HepG2 (cell line): ENCODE results near the gene CORO7. TPM values are rescaled to one million over a fixed set of nuclear protein-coding genes. Genes with fewer than 3 reads are reported as not detected.

Experiments
- ATF7-NPFF ChIP-seq: sonication (generic); formaldehyde crosslinking; IDR thresholded peaks from 2 replicates; pipeline ENCODE4 v1.8.1; 2023; ENCODE audit warnings: mild to moderate bottlenecking, low read depth, missing genetic modification reagents, moderate library complexity
- CC2D1A ChIP-seq: sonication (generic); formaldehyde crosslinking; IDR thresholded peaks from 2 replicates; pipeline ENCODE4 v1.8.1; 2023; ENCODE audit warnings: mild to moderate bottlenecking, missing genetic modification reagents
- FOSL1 ChIP-seq: sonication (generic); formaldehyde crosslinking; IDR thresholded peaks from 2 replicates; pipeline ENCODE4 v1.9.0; 2021; ENCODE audit warnings: missing genetic modification reagents, borderline replicate concordance
- HHEX ChIP-seq: IDR thresholded peaks from 2 replicates; pipeline ENCODE4 v1.6.1; 2016; ENCODE audit warnings: control low read depth
- HNRNPL ChIP-seq: fragments of 200-400 bp; formaldehyde crosslinking; IDR thresholded peaks from 2 replicates; pipeline ENCODE4 v1.6.1; 2017; ENCODE audit warnings: mild to moderate bottlenecking, low read depth, low read length
- JUNB ChIP-seq: sonication (generic); formaldehyde crosslinking; IDR thresholded peaks from 2 replicates; pipeline ENCODE4 v1.8.0; 2022; ENCODE audit warnings: missing genetic modification reagents, mild to moderate bottlenecking, borderline replicate concordance
- KDM4B ChIP-seq: sonication (generic); formaldehyde crosslinking; IDR thresholded peaks from 2 replicates; pipeline ENCODE4 v1.4.0; 2020; ENCODE audit warnings: missing genetic modification reagents
- SAP130 ChIP-seq: IDR thresholded peaks from 2 replicates; pipeline ENCODE4 v1.6.1; 2016; ENCODE audit warnings: low read depth
- ZFX ChIP-seq: sonication (generic); formaldehyde crosslinking; IDR thresholded peaks from 2 replicates; pipeline ENCODE4 v1.4.0; 2020; ENCODE audit warnings: mild to moderate bottlenecking, low read depth, missing genetic modification reagents, moderate library complexity
- ZFY ChIP-seq: sonication (generic); formaldehyde crosslinking; IDR thresholded peaks from 2 replicates; pipeline ENCODE4 v1.4.0; 2020; ENCODE audit warnings: missing genetic modification reagents
- ZMYM2 ChIP-seq: sonication (generic); formaldehyde crosslinking; IDR thresholded peaks from 2 replicates; pipeline ENCODE4 v1.8.0; 2022; ENCODE audit warnings: mild to moderate bottlenecking, missing genetic modification reagents
- ZNF205 ChIP-seq: IDR thresholded peaks from 2 replicates; pipeline ENCODE4 v1.6.1; 2018; ENCODE audit warnings: missing biosample characterization, missing genetic modification reagents
- ZNF30 ChIP-seq: sonication (generic); formaldehyde crosslinking; IDR thresholded peaks from 2 replicates; pipeline ENCODE4 v1.5.0; 2020; ENCODE audit warnings: mild to moderate bottlenecking, missing genetic modification reagents
- ZNF720 ChIP-seq: sonication (generic); formaldehyde crosslinking; IDR thresholded peaks from 2 replicates; pipeline ENCODE4 v1.4.0; 2020; ENCODE audit warnings: missing genetic modification reagents
- ZSCAN31 ChIP-seq: sonication (generic); formaldehyde crosslinking; IDR thresholded peaks from 2 replicates; pipeline ENCODE4 v1.5.0; 2020; ENCODE audit warnings: low read depth, mild to moderate bottlenecking, missing genetic modification reagents
- polyA plus RNA-seq, 8 experiments: library from polyadenylated mRNA; depleted of rRNA in 3 of 8; stranded (reverse) in 7 of 8; unstranded in 1 of 8; fragments of >200 nt; fragmentation: Illumina TruSeq in 4 of 8; extraction: Trizol in 4 of 8; gene quantifications; 2 replicates each; pipeline versions ENCODE4 v1.2.1 to v1.2.3, GENCODE V29; 2011 to 2016; ENCODE audit warnings: low read depth in 4 of 8, missing spikeins in 1 of 8, mixed read lengths in 1 of 8; ENCODE audit not compliant: insufficient read depth in 1 of 8
- total RNA-seq, 5 experiments: library from RNA; depleted of rRNA; stranded (reverse); fragments of >200 nt; fragmentation: Illumina TruSeq; extraction: Trizol; gene quantifications; 2 replicates each; pipeline ENCODE4 v1.2.3, GENCODE V29; 2016; ENCODE audit warnings: low read depth in 1 of 5
- TF ChIP-seq, protein P1 (sequence below): sonication (generic); formaldehyde crosslinking; IDR thresholded peaks from 2 replicates; pipeline ENCODE4 v1.4.0; 2020; ENCODE audit warnings: missing genetic modification reagents
- TF ChIP-seq, protein P2 (sequence below): sonication (generic); formaldehyde crosslinking; IDR thresholded peaks from 2 replicates; pipeline ENCODE4; 2020; ENCODE audit warnings: missing genetic modification reagents, mild to moderate bottlenecking, borderline replicate concordance
- TF ChIP-seq, protein P3 (sequence below): sonication (generic); formaldehyde crosslinking; IDR thresholded peaks from 2 replicates; pipeline ENCODE4 v1.4.0; 2020; ENCODE audit warnings: mild to moderate bottlenecking, missing genetic modification reagents
- TF ChIP-seq, protein P4 (sequence below): sonication (generic); formaldehyde crosslinking; IDR thresholded peaks from 2 replicates; pipeline ENCODE4 v1.5.0; 2020; ENCODE audit warnings: mild to moderate bottlenecking, missing genetic modification reagents

The CORO7 gene
- total and polyA plus RNA-seq, 2 of the 13 experiments (the other 11 are each of a cell fraction or from before 2014, with no cell fraction given): 9.9 to 14.3 TPM

DNA sequence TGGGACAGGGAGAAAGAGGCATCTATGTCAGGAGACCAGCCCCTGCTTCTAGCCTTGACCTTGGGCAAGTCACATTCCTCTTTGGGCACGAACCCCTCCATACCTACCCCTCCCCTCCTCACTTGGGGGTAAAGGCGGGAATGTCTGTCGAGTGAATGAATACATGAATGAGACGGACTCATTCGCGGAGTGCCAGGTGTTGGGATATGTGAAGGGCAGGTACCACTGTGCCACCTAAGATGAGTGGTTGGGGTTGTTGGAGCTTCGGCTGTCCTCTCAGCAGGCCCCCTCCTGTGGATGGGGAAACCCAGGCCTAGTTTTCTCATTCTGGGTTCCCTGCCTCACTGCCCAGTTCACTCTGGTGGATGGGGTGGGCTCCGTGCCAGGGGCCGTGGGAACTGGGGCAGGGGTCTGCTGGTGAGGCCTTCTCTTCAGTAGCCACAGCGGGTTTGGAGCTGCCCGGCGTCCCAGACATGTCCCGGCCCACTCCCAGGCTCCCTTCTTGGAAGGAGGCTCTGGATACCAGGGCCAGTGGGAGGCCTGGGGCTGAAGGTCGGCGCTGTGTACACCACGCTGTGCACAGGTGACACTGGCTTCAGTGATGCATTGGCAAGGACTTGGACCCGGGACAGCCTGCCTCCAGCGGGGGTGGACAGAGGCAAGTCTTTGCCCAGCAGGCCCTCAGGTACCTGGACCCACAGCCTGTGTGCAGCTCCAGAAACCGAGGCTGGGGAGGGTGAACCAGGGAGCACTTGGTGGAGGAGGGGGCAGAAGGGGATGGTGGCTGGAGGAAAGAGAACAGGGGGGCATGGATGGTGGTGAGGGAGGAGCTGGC is 94.9 kb downstream of the CORO7 start (continued):
- TF ChIP-seq, protein P1, sequence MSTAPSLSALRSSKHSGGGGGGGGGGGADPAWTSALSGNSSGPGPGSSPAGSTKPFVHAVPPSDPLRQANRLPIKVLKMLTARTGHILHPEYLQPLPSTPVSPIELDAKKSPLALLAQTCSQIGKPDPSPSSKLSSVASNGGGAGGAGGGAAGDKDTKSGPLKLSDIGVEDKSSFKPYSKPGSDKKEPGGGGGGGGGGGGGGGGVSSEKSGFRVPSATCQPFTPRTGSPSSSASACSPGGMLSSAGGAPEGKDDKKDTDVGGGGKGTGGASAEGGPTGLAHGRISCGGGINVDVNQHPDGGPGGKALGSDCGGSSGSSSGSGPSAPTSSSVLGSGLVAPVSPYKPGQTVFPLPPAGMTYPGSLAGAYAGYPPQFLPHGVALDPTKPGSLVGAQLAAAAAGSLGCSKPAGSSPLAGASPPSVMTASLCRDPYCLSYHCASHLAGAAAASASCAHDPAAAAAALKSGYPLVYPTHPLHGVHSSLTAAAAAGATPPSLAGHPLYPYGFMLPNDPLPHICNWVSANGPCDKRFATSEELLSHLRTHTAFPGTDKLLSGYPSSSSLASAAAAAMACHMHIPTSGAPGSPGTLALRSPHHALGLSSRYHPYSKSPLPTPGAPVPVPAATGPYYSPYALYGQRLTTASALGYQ (CRISPR knock-in tag): no peak
- TF ChIP-seq HHEX (CRISPR knock-in tag): no peak
- TF ChIP-seq ATF7-NPFF: no peak
- TF ChIP-seq ZMYM2 (CRISPR knock-in tag): no peak
- TF ChIP-seq CC2D1A (CRISPR knock-in tag): no peak
- TF ChIP-seq ZFY: peak; percentile 28; the same call in 1 of the 2 replicates
- TF ChIP-seq, protein P2, sequence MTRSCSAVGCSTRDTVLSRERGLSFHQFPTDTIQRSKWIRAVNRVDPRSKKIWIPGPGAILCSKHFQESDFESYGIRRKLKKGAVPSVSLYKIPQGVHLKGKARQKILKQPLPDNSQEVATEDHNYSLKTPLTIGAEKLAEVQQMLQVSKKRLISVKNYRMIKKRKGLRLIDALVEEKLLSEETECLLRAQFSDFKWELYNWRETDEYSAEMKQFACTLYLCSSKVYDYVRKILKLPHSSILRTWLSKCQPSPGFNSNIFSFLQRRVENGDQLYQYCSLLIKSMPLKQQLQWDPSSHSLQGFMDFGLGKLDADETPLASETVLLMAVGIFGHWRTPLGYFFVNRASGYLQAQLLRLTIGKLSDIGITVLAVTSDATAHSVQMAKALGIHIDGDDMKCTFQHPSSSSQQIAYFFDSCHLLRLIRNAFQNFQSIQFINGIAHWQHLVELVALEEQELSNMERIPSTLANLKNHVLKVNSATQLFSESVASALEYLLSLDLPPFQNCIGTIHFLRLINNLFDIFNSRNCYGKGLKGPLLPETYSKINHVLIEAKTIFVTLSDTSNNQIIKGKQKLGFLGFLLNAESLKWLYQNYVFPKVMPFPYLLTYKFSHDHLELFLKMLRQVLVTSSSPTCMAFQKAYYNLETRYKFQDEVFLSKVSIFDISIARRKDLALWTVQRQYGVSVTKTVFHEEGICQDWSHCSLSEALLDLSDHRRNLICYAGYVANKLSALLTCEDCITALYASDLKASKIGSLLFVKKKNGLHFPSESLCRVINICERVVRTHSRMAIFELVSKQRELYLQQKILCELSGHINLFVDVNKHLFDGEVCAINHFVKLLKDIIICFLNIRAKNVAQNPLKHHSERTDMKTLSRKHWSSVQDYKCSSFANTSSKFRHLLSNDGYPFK (CRISPR knock-in tag): no peak
- no peak for TF ChIP-seq ZSCAN31 (CRISPR knock-in tag)
- TF ChIP-seq ZNF205: no peak
- peak; percentile 54; the same call in 1 of the 2 replicates for TF ChIP-seq HNRNPL
- TF ChIP-seq JUNB (CRISPR knock-in tag): no peak
- TF ChIP-seq, protein P3, sequence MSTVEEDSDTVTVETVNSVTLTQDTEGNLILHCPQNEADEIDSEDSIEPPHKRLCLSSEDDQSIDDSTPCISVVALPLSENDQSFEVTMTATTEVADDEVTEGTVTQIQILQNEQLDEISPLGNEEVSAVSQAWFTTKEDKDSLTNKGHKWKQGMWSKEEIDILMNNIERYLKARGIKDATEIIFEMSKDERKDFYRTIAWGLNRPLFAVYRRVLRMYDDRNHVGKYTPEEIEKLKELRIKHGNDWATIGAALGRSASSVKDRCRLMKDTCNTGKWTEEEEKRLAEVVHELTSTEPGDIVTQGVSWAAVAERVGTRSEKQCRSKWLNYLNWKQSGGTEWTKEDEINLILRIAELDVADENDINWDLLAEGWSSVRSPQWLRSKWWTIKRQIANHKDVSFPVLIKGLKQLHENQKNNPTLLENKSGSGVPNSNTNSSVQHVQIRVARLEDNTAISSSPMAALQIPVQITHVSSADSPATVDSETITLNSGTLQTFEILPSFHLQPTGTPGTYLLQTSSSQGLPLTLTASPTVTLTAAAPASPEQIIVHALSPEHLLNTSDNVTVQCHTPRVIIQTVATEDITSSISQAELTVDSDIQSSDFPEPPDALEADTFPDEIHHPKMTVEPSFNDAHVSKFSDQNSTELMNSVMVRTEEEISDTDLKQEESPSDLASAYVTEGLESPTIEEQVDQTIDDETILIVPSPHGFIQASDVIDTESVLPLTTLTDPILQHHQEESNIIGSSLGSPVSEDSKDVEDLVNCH (CRISPR knock-in tag): no peak
- TF ChIP-seq ZFX (CRISPR knock-in tag): 0 out of 2 replicates have a peak, but pooled peaks have one; percentile 23
- no peak for TF ChIP-seq ZNF720 (CRISPR knock-in tag)
- TF ChIP-seq, protein P4, sequence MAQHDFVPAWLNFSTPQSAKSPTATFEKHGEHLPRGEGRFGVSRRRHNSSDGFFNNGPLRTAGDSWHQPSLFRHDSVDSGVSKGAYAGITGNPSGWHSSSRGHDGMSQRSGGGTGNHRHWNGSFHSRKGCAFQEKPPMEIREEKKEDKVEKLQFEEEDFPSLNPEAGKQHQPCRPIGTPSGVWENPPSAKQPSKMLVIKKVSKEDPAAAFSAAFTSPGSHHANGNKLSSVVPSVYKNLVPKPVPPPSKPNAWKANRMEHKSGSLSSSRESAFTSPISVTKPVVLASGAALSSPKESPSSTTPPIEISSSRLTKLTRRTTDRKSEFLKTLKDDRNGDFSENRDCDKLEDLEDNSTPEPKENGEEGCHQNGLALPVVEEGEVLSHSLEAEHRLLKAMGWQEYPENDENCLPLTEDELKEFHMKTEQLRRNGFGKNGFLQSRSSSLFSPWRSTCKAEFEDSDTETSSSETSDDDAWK (CRISPR knock-in tag): no peak
- no peak for TF ChIP-seq FOSL1 (CRISPR knock-in tag)
- TF ChIP-seq ZNF30 (CRISPR knock-in tag): no peak
- peak; percentile 30; the same call in 1 of the 2 replicates for TF ChIP-seq SAP130 (CRISPR knock-in tag)
- no peak for TF ChIP-seq KDM4B (CRISPR knock-in tag)
